HEK293 (cell line): ENCODE measurements around the gene MTA1.

Experiments
- HOXA7 ChIP-seq: sonication (generic); formaldehyde crosslinking; IDR thresholded peaks from 2 replicates; pipeline ENCODE4 v1.8.1; 2022; ENCODE audit warnings: missing genetic modification reagents, borderline replicate concordance
- KLF9 ChIP-seq: fragments of 450-650 bp; formaldehyde crosslinking; IDR thresholded peaks from 2 replicates; pipeline ENCODE4 v1.5.1; 2016; ENCODE audit warnings: missing biosample characterization, missing genetic modification characterization, low read depth
- PATZ1 ChIP-seq: fragments of 450-650 bp; formaldehyde crosslinking; IDR thresholded peaks from 2 replicates; pipeline ENCODE4 v1.5.1; 2016; ENCODE audit warnings: missing biosample characterization, missing genetic modification characterization
- PRDM1 ChIP-seq: fragments of 450-650 bp; formaldehyde crosslinking; IDR thresholded peaks from 2 replicates; pipeline ENCODE4; 2016; ENCODE audit warnings: missing biosample characterization, missing genetic modification characterization
- PRDM4 ChIP-seq: fragments of 450-650 bp; formaldehyde crosslinking; IDR thresholded peaks from 2 replicates; pipeline ENCODE4 v1.5.1; 2017; ENCODE audit warnings: missing biosample characterization, missing genetic modification characterization
- RBAK ChIP-seq: fragments of 450-650 bp; formaldehyde crosslinking; IDR thresholded peaks from 2 replicates; pipeline ENCODE4 v1.5.1; 2016; ENCODE audit warnings: missing biosample characterization, missing genetic modification characterization
- REST ChIP-seq: fragments of 450-650 bp; formaldehyde crosslinking; IDR thresholded peaks from 2 replicates; pipeline ENCODE4 v1.5.1; 2016; ENCODE audit warnings: missing biosample characterization, missing genetic modification characterization
- SCRT2 ChIP-seq: fragments of 450-650 bp; formaldehyde crosslinking; IDR thresholded peaks from 2 replicates; pipeline ENCODE4 v1.5.1; 2016; ENCODE audit warnings: missing biosample characterization, missing genetic modification characterization
- YY1 ChIP-seq: fragments of 450-650 bp; formaldehyde crosslinking; IDR thresholded peaks from 2 replicates; pipeline ENCODE4 v1.5.1; 2018; ENCODE audit warnings: missing biosample characterization, missing genetic modification characterization
- ZFP69B ChIP-seq: fragments of 450-650 bp; formaldehyde crosslinking; IDR thresholded peaks from 2 replicates; pipeline ENCODE4 v1.5.1; 2016; ENCODE audit warnings: missing biosample characterization, missing genetic modification characterization
- ZNF18 ChIP-seq: fragments of 450-650 bp; formaldehyde crosslinking; IDR thresholded peaks from 2 replicates; pipeline ENCODE4 v1.5.1; 2016; ENCODE audit warnings: missing biosample characterization, missing genetic modification characterization
- ZNF211 ChIP-seq: fragments of 450-650 bp; formaldehyde crosslinking; IDR thresholded peaks from 2 replicates; pipeline ENCODE4 v1.5.1; 2016; ENCODE audit warnings: low read depth, missing biosample characterization, missing genetic modification characterization
- ZNF24 ChIP-seq: fragments of 450-650 bp; formaldehyde crosslinking; IDR thresholded peaks from 2 replicates; pipeline ENCODE4 v1.5.1; 2016; ENCODE audit warnings: missing biosample characterization, missing genetic modification characterization
- ZNF266 ChIP-seq: fragments of 450-650 bp; formaldehyde crosslinking; IDR thresholded peaks from 2 replicates; pipeline ENCODE4 v1.5.1; 2016; ENCODE audit warnings: missing biosample characterization, missing genetic modification characterization, low read depth
- ZNF394 ChIP-seq: fragments of 450-650 bp; formaldehyde crosslinking; IDR thresholded peaks from 2 replicates; pipeline ENCODE4 v1.5.1; 2016; ENCODE audit warnings: missing biosample characterization, missing genetic modification characterization, mild to moderate bottlenecking, moderate library complexity, borderline replicate concordance
- ZNF449 ChIP-seq: fragments of 450-650 bp; formaldehyde crosslinking; IDR thresholded peaks from 2 replicates; pipeline ENCODE4 v1.5.1; 2017; ENCODE audit warnings: missing biosample characterization, mild to moderate bottlenecking, missing genetic modification characterization, moderate library complexity
- ZNF510 ChIP-seq: fragments of 450-650 bp; formaldehyde crosslinking; IDR thresholded peaks from 2 replicates; pipeline ENCODE4 v1.5.1; 2018; ENCODE audit warnings: mild to moderate bottlenecking, missing genetic modification characterization, missing biosample characterization; ENCODE audit not compliant: insufficient replicate concordance
- ZNF521 ChIP-seq: fragments of 450-650 bp; formaldehyde crosslinking; IDR thresholded peaks from 2 replicates; pipeline ENCODE4 v1.5.1; 2017; ENCODE audit warnings: missing biosample characterization, mild to moderate bottlenecking, missing genetic modification characterization
- ZNF560 ChIP-seq: fragments of 450-650 bp; formaldehyde crosslinking; IDR thresholded peaks from 2 replicates; pipeline ENCODE4 v1.5.1; 2017; ENCODE audit warnings: missing biosample characterization, missing genetic modification characterization, borderline replicate concordance
- ZNF596 ChIP-seq: fragments of 450-650 bp; IDR thresholded peaks from 2 replicates; pipeline ENCODE4 v1.5.0; 2018; ENCODE audit warnings: missing biosample characterization, mild to moderate bottlenecking, missing genetic modification characterization, moderate library complexity
- ZNF692 ChIP-seq: fragments of 450-650 bp; formaldehyde crosslinking; IDR thresholded peaks from 2 replicates; pipeline ENCODE4 v1.5.1; 2016; ENCODE audit warnings: missing biosample characterization, missing genetic modification characterization
- ZNF701 ChIP-seq: fragments of 450-650 bp; formaldehyde crosslinking; IDR thresholded peaks from 2 replicates; pipeline ENCODE4 v1.5.1; 2016; ENCODE audit warnings: missing biosample characterization, missing genetic modification characterization
- ZNF777 ChIP-seq: fragments of 450-650 bp; formaldehyde crosslinking; IDR thresholded peaks from 2 replicates; pipeline ENCODE4 v1.5.1; 2017; ENCODE audit warnings: missing biosample characterization, missing genetic modification characterization, borderline replicate concordance
- TF ChIP-seq, protein P1 (sequence below): fragments of 450-650 bp; formaldehyde crosslinking; IDR thresholded peaks from 2 replicates; pipeline ENCODE4 v1.5.1; 2016; ENCODE audit warnings: missing biosample characterization, missing genetic modification characterization

Gene MTA1

GRCh38 chr14:105489542-105490266, 70.1 kb downstream of the MTA1 start (continued):
- TF ChIP-seq, protein P1, sequence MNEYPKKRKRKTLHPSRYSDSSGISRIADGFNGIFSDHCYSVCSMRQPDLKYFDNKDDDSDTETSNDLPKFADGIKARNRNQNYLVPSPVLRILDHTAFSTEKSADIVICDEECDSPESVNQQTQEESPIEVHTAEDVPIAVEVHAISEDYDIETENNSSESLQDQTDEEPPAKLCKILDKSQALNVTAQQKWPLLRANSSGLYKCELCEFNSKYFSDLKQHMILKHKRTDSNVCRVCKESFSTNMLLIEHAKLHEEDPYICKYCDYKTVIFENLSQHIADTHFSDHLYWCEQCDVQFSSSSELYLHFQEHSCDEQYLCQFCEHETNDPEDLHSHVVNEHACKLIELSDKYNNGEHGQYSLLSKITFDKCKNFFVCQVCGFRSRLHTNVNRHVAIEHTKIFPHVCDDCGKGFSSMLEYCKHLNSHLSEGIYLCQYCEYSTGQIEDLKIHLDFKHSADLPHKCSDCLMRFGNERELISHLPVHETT (tag by site-specific recombination) = 0 out of 2 replicates have a peak, but pooled peaks have one; percentile 30
- TF ChIP-seq PATZ1 (tag by site-specific recombination) (peak; percentile 91; the same call in 1 of the 2 replicates), SCRT2 (tag by site-specific recombination) (peak; percentile 24; the same call in 1 of the 2 replicates), ZNF777 (tag by site-specific recombination) (no peak), PRDM4 (tag by site-specific recombination) (0 out of 2 replicates have a peak, but pooled peaks have one; percentile 13), KLF9 (peak; percentile 66; the same call in 1 of the 2 replicates), HOXA7 (CRISPR knock-in tag) (no peak), REST (0 out of 2 replicates have a peak, but pooled peaks have one; percentile 11), ZNF394 (tag by site-specific recombination) (peak; percentile 74; the same call in 1 of the 2 replicates), ZNF24 (tag by site-specific recombination) (0 out of 2 replicates have a peak, but pooled peaks have one; percentile 39), ZNF521 (no peak), ZNF692 (tag by site-specific recombination) (peak; percentile 42; the same call in 1 of the 2 replicates), ZNF596 (tag by site-specific recombination) (no peak; the same call in 1 of the 2 replicates), ZNF449 (tag by site-specific recombination) (no peak), RBAK (no peak), ZNF510 (tag by site-specific recombination) (no peak), YY1 (peak; percentile 65; the same call in 1 of the 2 replicates), ZNF701 (tag by site-specific recombination) (no peak), ZNF560 (tag by site-specific recombination) (no peak), ZNF266 (tag by site-specific recombination) (no peak), ZNF18 (no peak), ZNF211 (tag by site-specific recombination) (no peak), ZFP69B (tag by site-specific recombination) (no peak), PRDM1 (tag by site-specific recombination) (no peak)
